HG02840 (cell line): ENCODE measurements around the gene RSPO1.
"Not testable (repeated sequence)": the region's sequence is repeated elsewhere in the genome, so short reads cannot be mapped to it uniquely, and the experiment has no call there.

Experiments used
- ATAC-seq: cut with Tn5 transposase; IDR thresholded peaks from one replicate; pipeline ENCODE4 v1.9.1; 2021; ENCODE audit warnings: mild to moderate bottlenecking, moderate library complexity, moderate number of reproducible peaks; ENCODE audit not compliant: unreplicated experiment, low FRiP score

Gene RSPO1

GRCh38 chr1:37634244-37634991 is at the start of gene RSPO1:
Gene RSPO1 (minus strand): TSS chr1:37634892. CDS start chr1:37629661, 5,231 bp downstream.
- ATAC-seq: no peak

GRCh38 chr1:37684182-37684581 is 49.5 kb upstream of the RSPO1 start:
- not testable (repeated sequence) for ATAC-seq

- ATAC-seq: no peak
Observed at GRCh38 chr1:37682334-37682987, 47.8 kb upstream of the RSPO1 start.

GRCh38 chr1:37680933-37681332 is 46.2 kb upstream of the RSPO1 start:
- no peak for ATAC-seq

GRCh38 chr1:37677808-37678207 is 43.1 kb upstream of the RSPO1 start:
- no peak for ATAC-seq

GRCh38 chr1:37677143-37677439 is 42.4 kb upstream of the RSPO1 start:
- no peak for ATAC-seq

GRCh38 chr1:37676281-37677142 is 41.8 kb upstream of the RSPO1 start:
- no peak for ATAC-seq

GRCh38 chr1:37673920-37674319 is 39.2 kb upstream of the RSPO1 start:
- ATAC-seq: no peak

- no peak for ATAC-seq
Observed at GRCh38 chr1:37672136-37672870, 37.6 kb upstream of the RSPO1 start.

- no peak for ATAC-seq
Observed at GRCh38 chr1:37671261-37671660, 36.6 kb upstream of the RSPO1 start.

GRCh38 chr1:37670133-37670532 is 35.4 kb upstream of the RSPO1 start:
- no peak for ATAC-seq

- no peak for ATAC-seq
Observed at GRCh38 chr1:37667023-37667671, 32.5 kb upstream of the RSPO1 start.

GRCh38 chr1:37666241-37666867 is 31.7 kb upstream of the RSPO1 start:
- no peak for ATAC-seq

- no peak for ATAC-seq
Observed at GRCh38 chr1:37663426-37664000, 28.8 kb upstream of the RSPO1 start.

GRCh38 chr1:37662031-37662755 is 27.5 kb upstream of the RSPO1 start:
- no peak for ATAC-seq

GRCh38 chr1:37661401-37661800 is 26.7 kb upstream of the RSPO1 start:
- no peak for ATAC-seq

- no peak for ATAC-seq
Observed at GRCh38 chr1:37660664-37661063, 26.0 kb upstream of the RSPO1 start.

GRCh38 chr1:37658486-37658885 is 23.8 kb upstream of the RSPO1 start:
- ATAC-seq: no peak
